ENCODE data around the gene MAPK14.
A peak's percentile ranks its signal among the peaks of the same experiment; 100 is the strongest.

Gene MAPK14

GRCh38 chr6:36119209-36119608, 91.6 kb downstream of the MAPK14 start:
- no peak for DNase-seq (ENCODE audit: low read depth)
- no peak overlapping the region for H3K4me3 ChIP-seq (ENCODE audit: low read depth, low read length)
- no peak for TF ChIP-seq CTCF (IDR thresholded peaks at IDR 0.05; ENCODE audit: insufficient read depth, low read depth, low read length, missing control alignments)

GRCh38 chr6:36120018-36120417, 92.4 kb downstream of the MAPK14 start:
- no peak overlapping the region for H3K4me3 ChIP-seq (ENCODE audit: low read depth, low read length)
- TF ChIP-seq CTCF (IDR thresholded peaks at IDR 0.05; ENCODE audit: insufficient read depth, low read depth, low read length, missing control alignments) = no peak
- no peak for DNase-seq (ENCODE audit: low read depth)

GRCh38 chr6:36120539-36120938, 92.9 kb downstream of the MAPK14 start:
- TF ChIP-seq CTCF (IDR thresholded peaks at IDR 0.05; ENCODE audit: insufficient read depth, low read depth, low read length, missing control alignments) = no peak
- peak; percentile 73 for DNase-seq (ENCODE audit: low read depth)
- no peak overlapping the region for H3K4me3 ChIP-seq (ENCODE audit: low read depth, low read length)

- H3K4me3 ChIP-seq (ENCODE audit: low read depth, low read length) = no peak overlapping the region
- peak; percentile 52 for DNase-seq (ENCODE audit: low read depth)
- TF ChIP-seq CTCF (IDR thresholded peaks at IDR 0.05; ENCODE audit: insufficient read depth, low read depth, low read length, missing control alignments) = no peak
Observed at GRCh38 chr6:36120979-36121786, 93.6 kb downstream of the MAPK14 start.

- H3K4me3 ChIP-seq (ENCODE audit: low read depth, low read length) = no peak overlapping the region
- no peak for DNase-seq (ENCODE audit: low read depth)
- TF ChIP-seq CTCF (IDR thresholded peaks at IDR 0.05; ENCODE audit: insufficient read depth, low read depth, low read length, missing control alignments) = no peak
Observed at GRCh38 chr6:36121787-36122494, 94.3 kb downstream of the MAPK14 start.

GRCh38 chr6:36122495-36123269, 95.1 kb downstream of the MAPK14 start:
- no peak for TF ChIP-seq CTCF (IDR thresholded peaks at IDR 0.05; ENCODE audit: insufficient read depth, low read depth, low read length, missing control alignments)
- H3K4me3 ChIP-seq (ENCODE audit: low read depth, low read length) = no peak overlapping the region
- no peak for DNase-seq (ENCODE audit: low read depth)
